Activated B cell treated with CpG ODN at 0.5 μM for 24 hours (primary cell): ENCODE measurements around the gene DBN1. TPM values are rescaled to one million over a fixed set of nuclear protein-coding genes. Genes with fewer than 3 reads are reported as not detected.
A peak's percentile ranks its signal among the peaks of the same experiment; 100 is the strongest.

Source experiments
- ATAC-seq: fragments of 200-7000 bp; cut with Tn5 transposase; one replicate; pipeline ENCODE4 v1.10.0; 2021; ENCODE audit warnings: low read depth, mild to moderate bottlenecking, moderate library complexity
- CTCF ChIA-PET: fragments of 350-600 bp; sonication (Branson Sonifier 250); formaldehyde crosslinking; loops from one replicate; lab custom pipeline; 2021; ENCODE audit warnings: antibody characterized with exemption; lab: Charles Lee
- POLR2A ChIA-PET: fragments of 350-600 bp; sonication (Branson Sonifier 250); formaldehyde crosslinking; loops from one replicate; lab custom pipeline; 2021; ENCODE audit warnings: antibody characterized with exemption; lab: Charles Lee
- DNase-seq: peaks from one replicate; pipeline ENCODE4 v3.0.0; 2022
- H3K27ac Mint-ChIP-seq: one replicate; pipeline ENCODE4 v1.8.0; 2020; ENCODE audit warnings: mixed read lengths
- H3K27me3 Mint-ChIP-seq: one replicate; pipeline ENCODE4 v1.8.0; 2021; ENCODE audit warnings: mixed read lengths
- H3K36me3 Mint-ChIP-seq: one replicate; pipeline ENCODE4 v1.8.0; 2021; ENCODE audit warnings: low read depth, mixed read lengths
- H3K4me1 Mint-ChIP-seq: one replicate; pipeline ENCODE4 v1.8.0; 2021; ENCODE audit warnings: mixed read lengths
- H3K4me3 Mint-ChIP-seq: one replicate; pipeline ENCODE4 v1.8.0; 2020; ENCODE audit warnings: mild to moderate bottlenecking, mixed read lengths
- H3K9me3 Mint-ChIP-seq: one replicate; pipeline ENCODE4 v1.8.0; 2020; ENCODE audit warnings: mixed read lengths
- CTCF ChIP-seq: fragments of 200-600 bp; IDR thresholded peaks from one replicate; pipeline ENCODE4 v1.8.0; 2022; ENCODE audit warnings: antibody characterized with exemption, mild to moderate bottlenecking
- intact Hi-C: fragments of 100-400 bp; cut with micrococcal nuclease; formaldehyde crosslinking; loops from one replicate; pipeline ENCODE4 v1.15.1; 2024
- total RNA-seq: library from RNA; stranded (reverse); gene quantifications from 2 replicates; pipeline ENCODE4 v1.2.3, GENCODE V29; 2022

The DBN1 gene
- total RNA-seq, 1 donor from 2014 or later, result 3.9 TPM

GRCh38 chr5:177484902-177485549 is 11.6 kb upstream of the DBN1 start:
- ChIA-PET POLR2A (no interaction called here), CTCF (no interaction called here)
- H3K27ac Mint-ChIP-seq, result no peak overlapping the region

GRCh38 chr5:177483994-177484901 is 10.8 kb upstream of the DBN1 start:
- H3K27ac Mint-ChIP-seq, result no peak overlapping the region
- TF ChIP-seq CTCF, result no peak
- DNase-seq (no peak), ATAC-seq (no peak)
- peaks cover 9% of the 10 kb centered on the region for H3K4me1 Mint-ChIP-seq
- ChIA-PET CTCF (no interaction called here), POLR2A (no interaction called here)
- intact Hi-C loops, result no loop called here
- no peaks in the 10 kb centered on the region for H3K27me3 Mint-ChIP-seq
- H3K36me3 Mint-ChIP-seq, result peaks cover 8% of the 10 kb centered on the region
- H3K9me3 Mint-ChIP-seq, result no peaks in the 10 kb centered on the region
- no peak overlapping the region for H3K4me3 Mint-ChIP-seq

More at GRCh38 chr5:177484902-177485549, 11.6 kb upstream of the DBN1 start:
- Mint-ChIP-seq H3K4me1 (peaks cover 3% of the 10 kb centered on the region), H3K27me3 (no peaks in the 10 kb centered on the region), H3K4me3 (no peak overlapping the region), H3K9me3 (no peaks in the 10 kb centered on the region), H3K36me3 (peaks cover 10% of the 10 kb centered on the region)
- DNase-seq (no peak), ATAC-seq (no peak)
- intact Hi-C loops, result no loop called here
- no peak for TF ChIP-seq CTCF

- ATAC-seq, result no peak
- DNase-seq, result no peak
- ChIA-PET CTCF (no interaction called here), POLR2A (no interaction called here)
- Mint-ChIP-seq H3K4me1 (peaks cover 20% of the 10 kb centered on the region), H3K27ac (no peak overlapping the region), H3K36me3 (peaks cover 8% of the 10 kb centered on the region), H3K9me3 (no peaks in the 10 kb centered on the region), H3K27me3 (no peaks in the 10 kb centered on the region), H3K4me3 (no peak overlapping the region)
- intact Hi-C loops, result no loop called here
- TF ChIP-seq CTCF, result no peak
Measured at GRCh38 chr5:177483042-177483441, 9.6 kb upstream of the DBN1 start.

GRCh38 chr5:177482359-177482795 is 8.9 kb upstream of the DBN1 start:
- Mint-ChIP-seq H3K4me1 (peaks cover 20% of the 10 kb centered on the region), H3K27ac (no peak overlapping the region), H3K4me3 (no peak overlapping the region), H3K36me3 (peaks cover 7% of the 10 kb centered on the region), H3K27me3 (no peaks in the 10 kb centered on the region), H3K9me3 (no peaks in the 10 kb centered on the region)
- TF ChIP-seq CTCF, result no peak
- ChIA-PET CTCF (no interaction called here), POLR2A (no interaction called here)
- ATAC-seq (no peak), DNase-seq (no peak)
- intact Hi-C loops, result no loop called here

GRCh38 chr5:177479774-177480173 is 6.3 kb upstream of the DBN1 start:
- peak overlapping the region; percentile 88 for H3K27ac Mint-ChIP-seq
- peaks cover 30% of the 10 kb centered on the region for H3K4me1 Mint-ChIP-seq
- H3K27me3 Mint-ChIP-seq, result no peaks in the 10 kb centered on the region
- ChIA-PET POLR2A (interaction anchor here (0.9 to 2.1 kb wide), 4 partner anchors 24 to 48 kb away, joined by 3 to 7 read pairs (median 4); partner anchors contain the start of gene DOK3), CTCF (interaction anchor here (0.6 to 2.6 kb wide), 2 partner anchors 10 to 22 kb away, joined by 3 to 10 read pairs; no protein-coding TSS in a partner anchor)
- H3K36me3 Mint-ChIP-seq, result peaks cover 2% of the 10 kb centered on the region
- DNase-seq (no peak), ATAC-seq (no peak)
- H3K4me3 Mint-ChIP-seq, result no peak overlapping the region
- H3K9me3 Mint-ChIP-seq, result no peaks in the 10 kb centered on the region
- intact Hi-C loops, result loop anchor here (2.0 kb wide), 1 partner anchor 17 kb away; the partner anchor contains the start of gene PDLIM7
- no peak for TF ChIP-seq CTCF
